DOHH2 (cell line): Measurements from ENCODE around the gene FCGR2B.
A peak's percentile ranks its signal among the peaks of the same experiment; 100 is the strongest.

Source experiments
- H3F3A ChIP-seq: fragments of 200-600 bp; sonication (generic), shearing (Covaris generic); 2 replicates; pipeline ENCODE4 v1.6.0; 2016; ENCODE audit warnings: antibody characterized with exemption, mild to moderate bottlenecking; ENCODE audit not compliant: control insufficient read depth, insufficient read depth
- H3K27ac ChIP-seq: fragments of 200-600 bp; sonication (generic); 2 replicates; pipeline ENCODE4 v1.5.1; 2014; ENCODE audit warnings: low read depth, mild to moderate bottlenecking, low read length, moderate library complexity
- H3K27me3 ChIP-seq: fragments of 200-600 bp; sonication (generic); 2 replicates; pipeline ENCODE4 v1.6.1; 2014; ENCODE audit warnings: mild to moderate bottlenecking, low read length, mixed read lengths; ENCODE audit not compliant: control insufficient read depth
- H3K36me3 ChIP-seq: fragments of 200-600 bp; sonication (generic); 2 replicates; pipeline ENCODE4 v1.6.1; 2014; ENCODE audit warnings: mild to moderate bottlenecking, low read length, moderate library complexity, mixed read lengths; ENCODE audit not compliant: control insufficient read depth
- H3K4me1 ChIP-seq: fragments of 200-600 bp; sonication (generic); 2 replicates; pipeline ENCODE4 v1.6.1; 2014; ENCODE audit warnings: mild to moderate bottlenecking, low read length, mixed read lengths; ENCODE audit not compliant: control insufficient read depth
- H3K4me2 ChIP-seq: fragments of 200-600 bp; sonication (generic); 2 replicates; pipeline ENCODE4 v1.6.0; 2014; ENCODE audit warnings: mild to moderate bottlenecking, low read length, moderate library complexity
- H3K4me3 ChIP-seq: fragments of 200-600 bp; sonication (generic); 2 replicates; pipeline ENCODE4 v1.5.1; 2014; ENCODE audit warnings: mild to moderate bottlenecking, low read length, mixed read lengths
- H3K79me2 ChIP-seq: fragments of 200-600 bp; sonication (generic); 2 replicates; pipeline ENCODE4 v1.6.1; 2014; ENCODE audit warnings: mild to moderate bottlenecking, low read length, mixed read lengths; ENCODE audit not compliant: control insufficient read depth
- H3K9me2 ChIP-seq: fragments of 200-600 bp; sonication (generic); replicated peaks from 2 replicates; pipeline ENCODE4 v1.6.1; 2014; ENCODE audit warnings: mild to moderate bottlenecking, low read length, mixed read lengths; ENCODE audit not compliant: control insufficient read depth
- H3K9me3 ChIP-seq: fragments of 200-600 bp; sonication (generic); 2 replicates; pipeline ENCODE4 v1.6.1; 2014; ENCODE audit warnings: antibody characterized with exemption, low read length, mixed read lengths; ENCODE audit not compliant: control insufficient read depth, insufficient read depth
- H4K20me1 ChIP-seq: fragments of 200-600 bp; sonication (generic); 2 replicates; pipeline ENCODE4 v1.6.0; 2014; ENCODE audit warnings: low read depth, mild to moderate bottlenecking, antibody characterized with exemption, low read length, moderate library complexity; ENCODE audit not compliant: control insufficient read depth, insufficient read depth
- EZH2phosphoT487 ChIP-seq: fragments of 200-600 bp; sonication (generic); IDR thresholded peaks from 2 replicates; pipeline ENCODE4 v1.6.1; 2017; ENCODE audit warnings: borderline replicate concordance, mild to moderate bottlenecking, antibody characterized with exemption, low read length, moderate library complexity, mixed read lengths
- TF ChIP-seq, protein P1 (sequence below): fragments of 200-600 bp; sonication (generic); IDR thresholded peaks from one replicate; pipeline ENCODE4 v1.5.1; 2014; ENCODE audit warnings: antibody characterized with exemption, mild to moderate bottlenecking, low read depth, low read length; ENCODE audit not compliant: poor library complexity, severe bottlenecking

Gene FCGR2B

DNA sequence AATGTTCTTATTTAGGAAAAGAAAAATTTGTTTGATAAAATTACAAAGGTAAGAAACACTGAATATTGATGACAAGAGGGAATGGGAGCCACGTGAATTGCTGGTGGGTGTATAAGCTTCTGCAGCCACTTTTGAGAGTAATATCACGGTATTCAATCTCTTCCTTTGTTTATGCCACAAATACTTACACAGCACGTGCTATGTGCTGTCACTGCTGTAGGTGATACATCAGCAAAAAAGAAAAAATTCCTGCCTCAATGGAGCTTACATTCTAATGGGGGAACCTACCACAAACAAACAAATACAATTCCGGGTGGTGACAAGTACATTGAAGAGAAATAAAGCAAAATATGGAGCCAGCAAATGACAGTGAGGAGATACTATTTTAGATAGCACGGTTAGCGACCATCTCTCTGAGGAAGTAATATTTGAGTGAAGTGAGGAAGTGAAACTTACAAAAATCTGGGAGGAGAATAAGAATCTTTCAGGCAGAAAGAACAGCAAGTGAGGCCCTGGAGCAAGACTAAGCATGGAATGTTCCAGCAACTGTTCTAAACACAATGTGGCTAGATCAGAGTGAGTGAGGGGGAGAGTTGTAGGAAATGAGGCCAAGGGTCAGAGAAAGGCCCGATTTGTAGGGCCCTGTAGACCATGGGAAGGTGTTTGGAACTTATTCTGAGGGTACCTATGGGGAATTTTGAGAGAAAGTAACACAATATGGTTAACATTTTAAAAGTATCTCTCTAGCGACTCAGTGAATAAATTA is 55.8 kb downstream of the FCGR2B start:
- H3K9me3 ChIP-seq = no peaks in the 10 kb centered on the region
- peak overlapping the region; percentile 75 for H3K4me2 ChIP-seq
- H3K4me1 ChIP-seq = peaks cover 93% of the 10 kb centered on the region
- H3K79me2 ChIP-seq = no peaks in the 10 kb centered on the region
- H3F3A ChIP-seq = peaks cover 56% of the 10 kb centered on the region
- H3K27ac ChIP-seq = peak overlapping the region; percentile 94
- H3K4me3 ChIP-seq = peak overlapping the region; percentile 61
- H3K9me2 ChIP-seq = no peaks in the 10 kb centered on the region
- H3K36me3 ChIP-seq = peaks cover 12% of the 10 kb centered on the region
- H4K20me1 ChIP-seq = no peaks in the 10 kb centered on the region
- no peaks in the 10 kb centered on the region for H3K27me3 ChIP-seq
- TF ChIP-seq, protein P1, sequence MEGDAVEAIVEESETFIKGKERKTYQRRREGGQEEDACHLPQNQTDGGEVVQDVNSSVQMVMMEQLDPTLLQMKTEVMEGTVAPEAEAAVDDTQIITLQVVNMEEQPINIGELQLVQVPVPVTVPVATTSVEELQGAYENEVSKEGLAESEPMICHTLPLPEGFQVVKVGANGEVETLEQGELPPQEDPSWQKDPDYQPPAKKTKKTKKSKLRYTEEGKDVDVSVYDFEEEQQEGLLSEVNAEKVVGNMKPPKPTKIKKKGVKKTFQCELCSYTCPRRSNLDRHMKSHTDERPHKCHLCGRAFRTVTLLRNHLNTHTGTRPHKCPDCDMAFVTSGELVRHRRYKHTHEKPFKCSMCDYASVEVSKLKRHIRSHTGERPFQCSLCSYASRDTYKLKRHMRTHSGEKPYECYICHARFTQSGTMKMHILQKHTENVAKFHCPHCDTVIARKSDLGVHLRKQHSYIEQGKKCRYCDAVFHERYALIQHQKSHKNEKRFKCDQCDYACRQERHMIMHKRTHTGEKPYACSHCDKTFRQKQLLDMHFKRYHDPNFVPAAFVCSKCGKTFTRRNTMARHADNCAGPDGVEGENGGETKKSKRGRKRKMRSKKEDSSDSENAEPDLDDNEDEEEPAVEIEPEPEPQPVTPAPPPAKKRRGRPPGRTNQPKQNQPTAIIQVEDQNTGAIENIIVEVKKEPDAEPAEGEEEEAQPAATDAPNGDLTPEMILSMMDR = no peak

DNA sequence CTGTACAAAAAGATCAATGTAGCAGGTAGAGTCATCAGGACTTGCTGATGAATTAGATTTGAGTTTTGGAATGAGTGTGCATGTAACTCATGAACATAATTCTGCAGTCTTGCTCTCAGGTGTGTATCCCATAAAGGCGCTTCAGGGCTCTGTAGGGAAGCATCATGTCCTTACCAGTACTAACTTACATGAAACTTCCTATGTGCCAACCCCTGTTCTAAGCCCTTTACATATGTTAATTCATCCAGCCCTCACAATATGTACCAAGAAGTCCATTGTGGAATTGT is 56.3 kb downstream of the FCGR2B start:
- H3K9me3 ChIP-seq = no peaks in the 10 kb centered on the region
- H3K27me3 ChIP-seq = no peaks in the 10 kb centered on the region
- no peaks in the 10 kb centered on the region for H3K9me2 ChIP-seq
- H3K27ac ChIP-seq = peak overlapping the region; percentile 94
- H3K79me2 ChIP-seq = no peaks in the 10 kb centered on the region
- H3K4me2 ChIP-seq = peak overlapping the region; percentile 75
- peak overlapping the region; percentile 61 for H3K4me3 ChIP-seq
- H3K36me3 ChIP-seq = peaks cover 7% of the 10 kb centered on the region
- TF ChIP-seq EZH2phosphoT487 = no peak
- H3K4me1 ChIP-seq = peaks cover 88% of the 10 kb centered on the region
- H3F3A ChIP-seq = peaks cover 50% of the 10 kb centered on the region
- H4K20me1 ChIP-seq = no peaks in the 10 kb centered on the region

DNA sequence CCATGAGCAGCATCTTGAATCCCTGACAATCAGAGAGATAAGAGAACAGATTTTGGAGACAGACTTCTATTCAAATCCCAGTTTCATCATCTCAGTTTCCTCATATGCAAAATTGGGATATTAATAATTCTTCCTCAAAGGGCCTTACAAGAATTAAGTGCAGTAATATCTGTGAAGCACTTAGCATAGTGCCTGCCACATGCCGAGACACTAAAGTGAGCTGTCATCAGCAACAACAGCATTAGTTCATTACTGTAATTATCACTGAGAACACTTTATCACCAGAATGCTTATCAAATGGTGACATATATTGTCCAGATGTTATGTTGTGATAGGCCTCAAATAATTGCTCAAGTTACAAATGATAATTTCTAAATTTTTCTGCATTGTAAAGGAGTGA is 57.5 kb downstream of the FCGR2B start:
- Histone ChIP-seq H3K27ac (peak overlapping the region; percentile 94), H3K4me3 (peak overlapping the region; percentile 61), H3K27me3 (no peaks in the 10 kb centered on the region), H3F3A (peaks cover 47% of the 10 kb centered on the region), H3K4me2 (peak overlapping the region; percentile 75), H3K79me2 (no peaks in the 10 kb centered on the region), H3K4me1 (peaks cover 87% of the 10 kb centered on the region), H3K36me3 (no peaks in the 10 kb centered on the region), H4K20me1 (no peaks in the 10 kb centered on the region), H3K9me3 (no peaks in the 10 kb centered on the region), H3K9me2 (no peaks in the 10 kb centered on the region)
- TF ChIP-seq, protein P1 = no peak
- no peak for TF ChIP-seq EZH2phosphoT487

DNA sequence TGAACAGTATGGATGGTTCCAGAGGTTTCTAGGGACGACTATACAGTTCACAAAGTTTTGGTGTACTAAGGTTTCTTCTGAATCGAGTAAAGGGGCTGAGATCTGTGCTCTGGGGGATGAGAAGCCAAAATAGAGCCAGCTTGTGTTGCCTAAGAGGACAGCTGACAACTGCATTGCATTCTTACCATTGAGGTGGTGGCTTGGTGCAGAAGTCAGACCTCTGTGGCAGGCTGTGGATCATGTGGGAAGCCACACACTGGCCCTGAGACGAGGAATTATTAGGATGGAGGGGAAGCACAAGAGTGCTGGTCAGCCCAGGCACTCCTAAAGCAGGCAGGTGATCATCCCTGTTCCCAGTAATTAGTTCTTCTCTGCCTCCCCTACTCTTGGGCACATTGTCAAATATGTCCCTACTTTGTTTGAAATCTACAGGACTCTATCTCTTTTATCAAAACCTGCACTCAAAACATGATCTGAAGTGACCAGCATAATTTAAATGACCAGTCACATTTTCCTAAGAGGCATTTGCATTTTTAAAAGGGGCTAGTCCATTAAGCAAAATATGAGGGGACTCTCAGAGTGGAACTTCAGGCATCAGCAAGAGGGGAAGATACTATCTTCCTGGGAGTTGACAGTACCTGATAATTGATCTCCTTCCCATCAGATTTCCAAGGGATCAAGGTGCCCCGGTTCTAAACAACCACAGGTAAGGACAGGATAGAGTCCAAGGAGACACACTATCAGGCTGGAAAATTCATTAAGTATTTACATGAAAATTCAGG is 58.2 kb downstream of the FCGR2B start, which contains the start of gene FCRLB:
Gene FCRLB, plus strand, starts transcription at position 589 of the 782 bp plus-strand sequence. CDS start 1,129 bp downstream, outside the sequence.
- H3K27ac ChIP-seq = peak within 1 kb of the TSS; percentile 94

More for the DNA sequence above, 58.2 kb downstream of the FCGR2B start, which contains the start of gene FCRLB:
- Histone ChIP-seq H3K4me1 (peaks cover 85% of the 10 kb centered on the region), H3K79me2 (peaks cover 4% of the 10 kb centered on the region), H3F3A (peaks cover 42% of the 10 kb centered on the region), H3K4me2 (peak within 1 kb of the TSS; percentile 75), H3K27me3 (no peaks in the 10 kb centered on the region), H3K36me3 (no peaks in the 10 kb centered on the region), H3K9me3 (no peaks in the 10 kb centered on the region), H3K4me3 (peak within 1 kb of the TSS; percentile 61), H3K9me2 (no peaks in the 10 kb centered on the region), H4K20me1 (no peaks in the 10 kb centered on the region)
- no peak for TF ChIP-seq EZH2phosphoT487
- TF ChIP-seq, protein P1 = no peak
